GM10248 (cell line): ENCODE measurements around the gene AUTS2.

Experiments
- CTCF ChIA-PET: fragments of 300-600 bp; sonication (Branson Sonifier 250); formaldehyde crosslinking; extraction: SDS; loops from one replicate; lab custom pipeline; 2021; ENCODE audit warnings: antibody characterized with exemption; lab: Yijun Ruan, JAX
- POLR2A ChIA-PET: fragments of 350-650 bp; sonication (Branson Sonifier 250); formaldehyde crosslinking; extraction: SDS; loops from one replicate; lab custom pipeline; 2020; ENCODE audit warnings: antibody characterized with exemption; lab: Yijun Ruan, JAX
- DNase-seq: peaks from one replicate; pipeline ENCODE4 v3.0.0; 2012; ENCODE audit errors: extremely low spot score
- CTCF ChIP-seq: IDR thresholded peaks from 2 replicates; pipeline ENCODE4 v1.5.1; 2012; ENCODE audit warnings: mild to moderate bottlenecking, low read depth; ENCODE audit errors: extremely low read depth, missing control alignments, control extremely low read depth

AUTS2 gene

GRCh38 chr7:70612811-70613210 lies 1014.5 kb downstream of the AUTS2 start:
- ChIA-PET POLR2A (no interaction called here), CTCF (no interaction called here)
- TF ChIP-seq CTCF: no peak
- no peak for DNase-seq

- CTCF ChIA-PET: interaction anchor here (1.2 kb wide), 1 partner anchor 15 kb away, joined by 4 read pairs; no protein-coding TSS in a partner anchor
- POLR2A ChIA-PET: no interaction called here
- no peak for TF ChIP-seq CTCF
- no peak for DNase-seq
Observed at GRCh38 chr7:70614237-70615045, 1016.2 kb downstream of the AUTS2 start.

- CTCF ChIA-PET: interaction anchor here (1.2 kb wide), 1 partner anchor 15 kb away, joined by 4 read pairs; no protein-coding TSS in a partner anchor
- no peak for DNase-seq
- POLR2A ChIA-PET: no interaction called here
Observed at GRCh38 chr7:70615066-70615606, 1016.9 kb downstream of the AUTS2 start.

GRCh38 chr7:70616211-70616610 lies 1017.9 kb downstream of the AUTS2 start:
- no peak for TF ChIP-seq CTCF
- CTCF ChIA-PET: interaction anchor here (1.2 to 1.3 kb wide), 2 partner anchors 10 to 32 kb away, joined by 3 read pairs; no protein-coding TSS in a partner anchor
- POLR2A ChIA-PET: no interaction called here
- DNase-seq: no peak

More at GRCh38 chr7:70615066-70615606, 1016.9 kb downstream of the AUTS2 start:
- no peak for TF ChIP-seq CTCF

GRCh38 chr7:70616821-70617220 lies 1018.5 kb downstream of the AUTS2 start:
- ChIA-PET POLR2A (no interaction called here), CTCF (interaction anchor here (1.1 to 1.3 kb wide), 3 partner anchors 11 to 32 kb away, joined by 3 read pairs; no protein-coding TSS in a partner anchor)

GRCh38 chr7:70618020-70618551 lies 1019.8 kb downstream of the AUTS2 start:
- TF ChIP-seq CTCF: no peak
- CTCF ChIA-PET: interaction anchor here (1.6 kb wide), 1 partner anchor 12 kb away, joined by 6 read pairs; no protein-coding TSS in a partner anchor
- POLR2A ChIA-PET: no interaction called here
- no peak for DNase-seq

More at GRCh38 chr7:70616821-70617220, 1018.5 kb downstream of the AUTS2 start:
- no peak for DNase-seq
- TF ChIP-seq CTCF: no peak
